ENCODE data around the gene SLC25A38. TPM values are rescaled to one million over a fixed set of nuclear protein-coding genes. Genes with fewer than 3 reads are reported as not detected.

SLC25A38 gene
- polyA plus RNA-seq, 1 donor (not counting 4 experiments of a cell fraction or from before 2014, with no cell fraction given): 40.2 TPM

GRCh38 chr3:39423436-39423970, 40.3 kb downstream of the SLC25A38 start:
- Histone ChIP-seq H2AFZ (ENCODE audit: control insufficient read depth, low read length) (no peak overlapping the region), H3K4me3 (ENCODE audit: control insufficient read depth in 2 of 3, extremely low read depth in 1 of 3, insufficient read depth in 2 of 3, low read depth in 1 of 3, low read length in 3 of 3) (no peak overlapping the region), H3K9me1 (ENCODE audit: control insufficient read depth, extremely low read depth, insufficient read depth, low read length) (no peaks in the 10 kb centered on the region), H3K9ac (ENCODE audit: control insufficient read depth, extremely low read depth, insufficient read depth, low read length) (no peak overlapping the region), H3K36me3 (ENCODE audit: control insufficient read depth in 2 of 2, extremely low read depth in 1 of 2, insufficient read depth in 2 of 2, low read length in 2 of 2) (no peaks in the 10 kb centered on the region), H3K27me3 (ENCODE audit: control insufficient read depth, extremely low read depth, insufficient read depth, low read length) (no peaks in the 10 kb centered on the region), H3K4me1 (ENCODE audit: control insufficient read depth, extremely low read depth, insufficient read depth, low read length) (no peaks in the 10 kb centered on the region), H3K4me2 (ENCODE audit: control insufficient read depth, extremely low read depth, insufficient read depth, low read depth, low read length) (no peak overlapping the region), H3K27ac (ENCODE audit: control insufficient read depth, insufficient read depth, low read length) (no peak overlapping the region), H4K20me1 (ENCODE audit: control insufficient read depth, extremely low read depth, insufficient read depth, low read length) (no peaks in the 10 kb centered on the region), H3K9me3 (ENCODE audit: control insufficient read depth, low read depth, low read length) (no peaks in the 10 kb centered on the region), H3K79me2 (ENCODE audit: control insufficient read depth, insufficient read depth, low read length) (no peaks in the 10 kb centered on the region)
- TF ChIP-seq CTCF (optimal IDR thresholded peaks at IDR 0.05 in 1 of 3, IDR thresholded peaks at IDR 0.05 in 1 of 3, conservative IDR thresholded peaks at IDR 0.05 in 1 of 3; ENCODE audit: extremely low read depth in 1 of 3, insufficient read depth in 2 of 3, low read length in 3 of 3) (no peak), EZH2 (IDR thresholded peaks at IDR 0.05; ENCODE audit: low read length) (no peak)
- DNase-seq (ENCODE audit: low read depth, low spot score): no peak
- no peak for FAIRE-seq
- dilution Hi-C loops (cut with MboI; ENCODE audit: extremely low pct_ligation_motif_present, low sequenced_read_pairs): no loop called here

GRCh38 chr3:39426312-39426711, 43.1 kb downstream of the SLC25A38 start:
- no peak overlapping the region for H3K27ac ChIP-seq (ENCODE audit: control insufficient read depth, insufficient read depth, low read length)
- dilution Hi-C loops (cut with MboI; ENCODE audit: extremely low pct_ligation_motif_present, low sequenced_read_pairs): no loop called here
- H3K4me1 ChIP-seq (ENCODE audit: control insufficient read depth, extremely low read depth, insufficient read depth, low read length): no peaks in the 10 kb centered on the region
- H3K79me2 ChIP-seq (ENCODE audit: control insufficient read depth, insufficient read depth, low read length): no peaks in the 10 kb centered on the region
- FAIRE-seq (no peak), DNase-seq (ENCODE audit: low read depth, low spot score) (no peak)
- no peaks in the 10 kb centered on the region for H3K9me1 ChIP-seq (ENCODE audit: control insufficient read depth, extremely low read depth, insufficient read depth, low read length)
- H3K4me2 ChIP-seq (ENCODE audit: control insufficient read depth, extremely low read depth, insufficient read depth, low read depth, low read length): no peak overlapping the region
- no peaks in the 10 kb centered on the region for H3K36me3 ChIP-seq (ENCODE audit: control insufficient read depth in 2 of 2, extremely low read depth in 1 of 2, insufficient read depth in 2 of 2, low read length in 2 of 2)
- no peak for TF ChIP-seq EZH2 (IDR thresholded peaks at IDR 0.05; ENCODE audit: low read length)
- no peak for TF ChIP-seq CTCF (optimal IDR thresholded peaks at IDR 0.05 in 1 of 3, IDR thresholded peaks at IDR 0.05 in 1 of 3, conservative IDR thresholded peaks at IDR 0.05 in 1 of 3; ENCODE audit: extremely low read depth in 1 of 3, insufficient read depth in 2 of 3, low read length in 3 of 3)
- H3K9me3 ChIP-seq (ENCODE audit: control insufficient read depth, low read depth, low read length): no peaks in the 10 kb centered on the region
- no peak overlapping the region for H3K9ac ChIP-seq (ENCODE audit: control insufficient read depth, extremely low read depth, insufficient read depth, low read length)
- no peaks in the 10 kb centered on the region for H4K20me1 ChIP-seq (ENCODE audit: control insufficient read depth, extremely low read depth, insufficient read depth, low read length)
- H3K27me3 ChIP-seq (ENCODE audit: control insufficient read depth, extremely low read depth, insufficient read depth, low read length): no peaks in the 10 kb centered on the region
- no peak overlapping the region for H3K4me3 ChIP-seq (ENCODE audit: control insufficient read depth in 2 of 3, extremely low read depth in 1 of 3, insufficient read depth in 2 of 3, low read depth in 1 of 3, low read length in 3 of 3)
- H2AFZ ChIP-seq (ENCODE audit: control insufficient read depth, low read length): no peak overlapping the region
